PC-3 (cell line): ENCODE data around the gene DNAJC25. TPM values are rescaled to one million over a fixed set of nuclear protein-coding genes. Genes with fewer than 3 reads are reported as not detected.

Source experiments
- ATAC-seq: fragments of 200-7000 bp; cut with Tn5 transposase; 2 replicates; pipeline ENCODE4 v1.9.1; 2020; ENCODE audit warnings: mild to moderate bottlenecking, moderate library complexity
- BruUV-seq: library from RNA; stranded (reverse); fragments of 400-500 nt; replicated peaks from 2 replicates; lab custom pipeline; 2021; lab: Mats Ljungman, UMichigan
- CTCF ChIA-PET: fragments of 300-600 bp; sonication (Branson Sonifier 250); formaldehyde crosslinking; loops from one replicate; lab custom pipeline; 2022; ENCODE audit warnings: antibody characterized with exemption; lab: Charles Lee
- POLR2A ChIA-PET: fragments of 300-600 bp; sonication (Branson Sonifier 250); formaldehyde crosslinking; loops from one replicate; lab custom pipeline; 2022; ENCODE audit warnings: antibody characterized with exemption; ENCODE audit not compliant: unreplicated experiment; lab: Charles Lee
- DNase-seq: peaks from one replicate; pipeline ENCODE4 v3.0.0-alpha.2; 2015
- H2AFZ ChIP-seq: fragments of 300-600 bp; sonication (generic); 2 replicates; pipeline ENCODE4 v1.6.0; 2016; ENCODE audit warnings: antibody characterized with exemption, low read length
- H3F3A ChIP-seq: fragments of 300-600 bp; sonication (generic); one replicate; pipeline ENCODE4 v1.6.0; 2017; ENCODE audit warnings: antibody characterized with exemption, low read length, control low read depth, mild to moderate bottlenecking; ENCODE audit not compliant: unreplicated experiment
- H3K27ac ChIP-seq: fragments of 300-600 bp; sonication (generic); 2 replicates; pipeline ENCODE4 v1.5.1; 2016; ENCODE audit warnings: mild to moderate bottlenecking, low read length
- H3K27me3 ChIP-seq: fragments of 300-600 bp; sonication (generic); 2 replicates; pipeline ENCODE4 v1.6.1; 2016; ENCODE audit warnings: low read length, mixed read lengths
- H3K36me3 ChIP-seq: fragments of 300-600 bp; sonication (generic); 2 replicates; pipeline ENCODE4 v1.6.1; 2016; ENCODE audit warnings: low read depth, mixed run types, low read length, mixed read lengths
- H3K4me1 ChIP-seq: fragments of 300-600 bp; sonication (generic); 2 replicates; pipeline ENCODE4 v1.5.1; 2016; ENCODE audit warnings: low read length; ENCODE audit not compliant: insufficient read depth
- H3K4me2 ChIP-seq: fragments of 300-600 bp; sonication (generic); 2 replicates; pipeline ENCODE4 v1.6.0; 2016; ENCODE audit warnings: low read length
- H3K4me3 ChIP-seq: fragments of 300-600 bp; sonication (generic); 2 replicates; pipeline ENCODE4 v1.5.1; 2016; ENCODE audit warnings: mild to moderate bottlenecking, low read length, mixed read lengths
- H3K79me2 ChIP-seq: fragments of 300-600 bp; sonication (generic); 2 replicates; pipeline ENCODE4 v1.6.1; 2017; ENCODE audit warnings: low read length, mixed read lengths
- H3K9ac ChIP-seq: fragments of 300-600 bp; sonication (generic); 2 replicates; pipeline ENCODE4 v1.6.0; 2016; ENCODE audit warnings: mild to moderate bottlenecking, low read length
- H3K9me2 ChIP-seq: fragments of 300-600 bp; sonication (generic); replicated peaks from 2 replicates; pipeline ENCODE4 v1.6.1; 2016; ENCODE audit warnings: mixed run types, low read length, mixed read lengths
- H3K9me3 ChIP-seq: fragments of 300-600 bp; sonication (generic); 2 replicates; pipeline ENCODE4 v1.6.1; 2016; ENCODE audit warnings: low read length, mixed read lengths
- H4K20me1 ChIP-seq: fragments of 300-600 bp; sonication (generic); 2 replicates; pipeline ENCODE4 v1.6.1; 2016; ENCODE audit warnings: low read length, mixed read lengths
- CTCF ChIP-seq: fragments of 300-600 bp; sonication (generic); conservative IDR thresholded peaks from 2 replicates; pipeline ENCODE4 v1.5.1; 2017; ENCODE audit warnings: antibody characterized with exemption, low read depth, mild to moderate bottlenecking, low read length
- EZH2 ChIP-seq: fragments of 300-600 bp; sonication (generic); IDR thresholded peaks from one replicate; pipeline ENCODE4 v1.6.1; 2017; ENCODE audit warnings: antibody characterized with exemption, mild to moderate bottlenecking, low read length; ENCODE audit not compliant: unreplicated experiment
- EZH2phosphoT487 ChIP-seq: fragments of 300-600 bp; sonication (generic); IDR thresholded peaks from 2 replicates; pipeline ENCODE4 v1.6.1; 2018; ENCODE audit warnings: mild to moderate bottlenecking, antibody characterized with exemption, low read length, borderline replicate concordance
- intact Hi-C: fragments of 100-400 bp; cut with micrococcal nuclease; formaldehyde crosslinking; loops from 2 replicates; pipeline ENCODE4 v1.9.0; 2023
- total RNA-seq: library from RNA; depleted of rRNA; stranded (reverse); fragments of >200 nt; gene quantifications from 2 replicates; pipeline ENCODE4 v1.2.3, GENCODE V29; 2014

The DNAJC25 gene
- total RNA-seq, 1 experiment from 2014 or later: 5.9 TPM

- H3K9ac ChIP-seq: no peak overlapping the region
- ChIA-PET CTCF (no interaction called here), POLR2A (no interaction called here)
- no peaks in the 10 kb centered on the region for H3K36me3 ChIP-seq
- no peak overlapping the region for H3K27ac ChIP-seq
- H3K4me3 ChIP-seq: no peak overlapping the region
- no peak for TF ChIP-seq EZH2phosphoT487
- TF ChIP-seq CTCF: no peak
- no peak for TF ChIP-seq EZH2
- no peak overlapping the region for H2AFZ ChIP-seq
- H4K20me1 ChIP-seq: no peaks in the 10 kb centered on the region
- H3K27me3 ChIP-seq: no peaks in the 10 kb centered on the region
- DNase-seq (no peak), ATAC-seq (no peak)
- H3K9me3 ChIP-seq: no peaks in the 10 kb centered on the region
- no peaks in the 10 kb centered on the region for H3K79me2 ChIP-seq
- no peak overlapping the region for H3K4me2 ChIP-seq
- no peaks in the 10 kb centered on the region for H3F3A ChIP-seq
- BruUV-seq: no TSS peak
- no peaks in the 10 kb centered on the region for H3K9me2 ChIP-seq
- intact Hi-C loops: no loop called here
- no peaks in the 10 kb centered on the region for H3K4me1 ChIP-seq
Observed at GRCh38 chr9:111674319-111674718, 43.2 kb downstream of the DNAJC25 start.

GRCh38 chr9:111676116-111676515, 45.0 kb downstream of the DNAJC25 start:
- no peak overlapping the region for H2AFZ ChIP-seq
- H3K27me3 ChIP-seq: no peaks in the 10 kb centered on the region
- intact Hi-C loops: no loop called here
- H3K4me2 ChIP-seq: no peak overlapping the region
- H3K4me1 ChIP-seq: no peaks in the 10 kb centered on the region
- H3F3A ChIP-seq: no peaks in the 10 kb centered on the region
- H3K27ac ChIP-seq: no peak overlapping the region
- H3K9ac ChIP-seq: no peak overlapping the region
- ATAC-seq (no peak), DNase-seq (no peak)
- no peaks in the 10 kb centered on the region for H3K36me3 ChIP-seq
- CTCF ChIA-PET: no interaction called here
- H3K79me2 ChIP-seq: no peaks in the 10 kb centered on the region
- BruUV-seq: no TSS peak
- H3K9me3 ChIP-seq: no peaks in the 10 kb centered on the region
- H4K20me1 ChIP-seq: no peaks in the 10 kb centered on the region
- H3K4me3 ChIP-seq: no peak overlapping the region
- H3K9me2 ChIP-seq: no peaks in the 10 kb centered on the region
- TF ChIP-seq EZH2phosphoT487 (no peak), EZH2 (no peak), CTCF (no peak)
- POLR2A ChIA-PET: no interaction called here

GRCh38 chr9:111678293-111678692, 47.2 kb downstream of the DNAJC25 start:
- H3K27me3 ChIP-seq: no peaks in the 10 kb centered on the region
- ATAC-seq (no peak), DNase-seq (no peak)
- intact Hi-C loops: no loop called here
- H3K9me3 ChIP-seq: no peaks in the 10 kb centered on the region
- no peaks in the 10 kb centered on the region for H3F3A ChIP-seq
- no peaks in the 10 kb centered on the region for H4K20me1 ChIP-seq
- H2AFZ ChIP-seq: no peak overlapping the region
- H3K4me3 ChIP-seq: no peak overlapping the region
- POLR2A ChIA-PET: no interaction called here
- H3K4me1 ChIP-seq: no peaks in the 10 kb centered on the region
- no peaks in the 10 kb centered on the region for H3K79me2 ChIP-seq
- H3K4me2 ChIP-seq: no peak overlapping the region
- TF ChIP-seq EZH2 (no peak), EZH2phosphoT487 (no peak), CTCF (no peak)
- H3K27ac ChIP-seq: no peak overlapping the region
- CTCF ChIA-PET: no interaction called here
- no peaks in the 10 kb centered on the region for H3K9me2 ChIP-seq
- no TSS peak for BruUV-seq
- H3K9ac ChIP-seq: no peak overlapping the region
- H3K36me3 ChIP-seq: no peaks in the 10 kb centered on the region
